H1 (cell line): ENCODE results near the gene LDLRAP1. TPM values are rescaled to one million over a fixed set of nuclear protein-coding genes. Genes with fewer than 3 reads are reported as not detected.

ENCODE experiments used
- CTCF ChIA-PET: fragments of 300-600 bp; sonication (Branson Sonifier 250); formaldehyde crosslinking; loops from one replicate; lab custom pipeline; 2021; ENCODE audit not compliant: partially characterized antibody; lab: Charles Lee
- POLR2A ChIA-PET: fragments of 300-600 bp; sonication (Branson Sonifier 250); formaldehyde crosslinking; loops from one replicate; lab custom pipeline; 2021; ENCODE audit warnings: inconsistent platforms; ENCODE audit not compliant: partially characterized antibody; lab: Charles Lee
- DNase-seq, 2 experiments: peaks; one replicate each; pipeline versions ENCODE4 v3.0.0 to v3.0.0-alpha.2; 2010 to 2022; ENCODE audit warnings: low spot score in 2 of 2, low read depth in 1 of 2, mixed read lengths in 1 of 2
- FAIRE-seq: peaks from 2 replicates; lab custom pipeline; 2011; peaks lifted over from hg19 to GRCh38; lab: Jason Lieb, UNC
- H2AFZ ChIP-seq: 2 replicates; pipeline ENCODE4 v1.8.1; 2012; ENCODE audit warnings: low read length, inconsistent platforms
- H2AK5ac ChIP-seq: 2 replicates; pipeline ENCODE4 v1.6.1; 2013; ENCODE audit warnings: low read depth, low read length
- H2BK120ac ChIP-seq: replicated peaks from 2 replicates; pipeline ENCODE3; 2013; ENCODE audit warnings: low read depth, low read length, inconsistent platforms
- H2BK12ac ChIP-seq: 2 replicates; pipeline ENCODE4 v1.6.1; 2013; ENCODE audit warnings: low read depth, low read length
- H2BK15ac ChIP-seq: 2 replicates; pipeline ENCODE4 v1.6.1; 2013; ENCODE audit warnings: low read length
- H2BK20ac ChIP-seq: 2 replicates; pipeline ENCODE4 v1.6.1; 2013; ENCODE audit warnings: low read length
- H2BK5ac ChIP-seq: 2 replicates; pipeline ENCODE4 v1.6.1; 2013; ENCODE audit warnings: low read depth, low read length
- H3K14ac ChIP-seq: 2 replicates; pipeline ENCODE4 v1.6.1; 2013; ENCODE audit warnings: inconsistent platforms; ENCODE audit not compliant: insufficient read length
- H3K18ac ChIP-seq: 2 replicates; pipeline ENCODE4 v1.6.1; 2013; ENCODE audit warnings: low read length; ENCODE audit errors: extremely low read depth
- H3K23ac ChIP-seq: 2 replicates; pipeline ENCODE4 v1.6.1; 2013; ENCODE audit warnings: inconsistent platforms; ENCODE audit not compliant: insufficient read length
- H3K23me2 ChIP-seq: 2 replicates; pipeline ENCODE4 v1.6.1; 2013; ENCODE audit warnings: low read depth, low read length
- H3K27ac ChIP-seq: 2 replicates; pipeline ENCODE4 v1.6.1; 2011; ENCODE audit warnings: low read depth, low read length, inconsistent platforms
- H3K27me3 ChIP-seq, 4 experiments: replicated peaks in 1 of 4; 1 replicate in 1 of 4; 2 replicates in 3 of 4; pipeline versions ENCODE4 v1.6.1 to v1.8.1; 2011 to 2013; ENCODE audit warnings: low read length in 3 of 4, mild to moderate bottlenecking in 3 of 4, inconsistent platforms in 2 of 4, mixed read lengths in 2 of 4, moderate library complexity in 1 of 4; ENCODE audit not compliant: control insufficient read depth in 3 of 4, insufficient read depth in 3 of 4; ENCODE audit errors: extremely low read depth in 1 of 4
- H3K36me3 ChIP-seq, 4 experiments: 2 replicates each; pipeline versions ENCODE4 v1.6.1 to v1.8.1; 2011 to 2013; ENCODE audit warnings: mild to moderate bottlenecking in 4 of 4, low read length in 3 of 4, moderate library complexity in 2 of 4, control low read depth in 1 of 4, inconsistent platforms in 1 of 4; ENCODE audit not compliant: insufficient read depth in 4 of 4, control insufficient read depth in 2 of 4
- H3K4ac ChIP-seq: replicated peaks from 2 replicates; pipeline ENCODE3; 2013; ENCODE audit warnings: low read length, low read depth, mixed read lengths, inconsistent platforms; ENCODE audit not compliant: insufficient read length
- H3K4me1 ChIP-seq, 4 experiments: replicated peaks in 1 of 4; 1 replicate in 1 of 4; 2 replicates in 3 of 4; pipeline versions ENCODE4 v1.6.1 to v1.8.1; 2011 to 2013; ENCODE audit warnings: low read length in 3 of 4, inconsistent platforms in 2 of 4, mixed read lengths in 1 of 4; ENCODE audit not compliant: insufficient read depth in 4 of 4, control insufficient read depth in 3 of 4
- H3K4me2 ChIP-seq, 2 experiments: 2 replicates each; pipeline versions ENCODE4 v1.6.1 to v1.8.1; 2011 to 2013; ENCODE audit warnings: low read depth in 2 of 2, low read length in 2 of 2, control low read depth in 1 of 2, inconsistent platforms in 1 of 2, mild to moderate bottlenecking in 1 of 2; ENCODE audit not compliant: insufficient read depth in 1 of 2
- H3K4me3 ChIP-seq, 4 experiments: fragments of 200-600, 300-600 bp in 1 of 4; sonication (generic), shearing (Covaris generic), sonication (Bioruptor Twin) in 1 of 4; 2 replicates each; pipeline versions ENCODE4 v1.5.1 to v1.8.1; 2011 to 2016; ENCODE audit warnings: low read length in 4 of 4, low read depth in 3 of 4, control low read depth in 2 of 4, inconsistent platforms in 2 of 4, mild to moderate bottlenecking in 2 of 4, mixed read lengths in 1 of 4, moderate library complexity in 1 of 4; ENCODE audit not compliant: insufficient read depth in 2 of 4; ENCODE audit errors: extremely low read depth in 1 of 4
- H3K56ac ChIP-seq: replicated peaks from 2 replicates; pipeline ENCODE3; 2013; ENCODE audit warnings: low read depth, mild to moderate bottlenecking, mixed read lengths, low read length, inconsistent platforms; ENCODE audit not compliant: insufficient read length
- H3K79me1 ChIP-seq: 2 replicates; pipeline ENCODE4 v1.6.1; 2013; ENCODE audit warnings: low read depth, low read length, control low read depth
- H3K79me2 ChIP-seq, 2 experiments: 2 replicates each; pipeline versions ENCODE4 v1.6.1 to v1.8.1; 2012 to 2013; ENCODE audit warnings: low read length in 2 of 2, mild to moderate bottlenecking in 2 of 2, inconsistent platforms in 1 of 2; ENCODE audit not compliant: insufficient read depth in 2 of 2, control insufficient read depth in 1 of 2
- H3K9ac ChIP-seq, 4 experiments: replicated peaks in 1 of 4; 1 replicate in 1 of 4; 2 replicates in 3 of 4; pipeline versions ENCODE4 v1.6.1 to v1.8.1; 2011 to 2013; ENCODE audit warnings: low read depth in 3 of 4, low read length in 3 of 4, control low read depth in 2 of 4, mild to moderate bottlenecking in 2 of 4, moderate library complexity in 2 of 4, inconsistent platforms in 1 of 4; ENCODE audit errors: extremely low read depth in 1 of 4
- H3K9me3 ChIP-seq, 2 experiments: 2 replicates each; pipeline versions ENCODE4 v1.6.1 to v1.8.1; 2012 to 2013; ENCODE audit warnings: mild to moderate bottlenecking in 2 of 2, moderate library complexity in 2 of 2, control low read depth in 1 of 2, inconsistent platforms in 1 of 2, low read depth in 1 of 2, low read length in 1 of 2, mixed read lengths in 1 of 2; ENCODE audit not compliant: insufficient read depth in 2 of 2
- H4K20me1 ChIP-seq, 2 experiments: replicated peaks in 1 of 2; 2 replicates each; pipeline versions ENCODE3 to v1.8.1; 2011 to 2013; ENCODE audit warnings: inconsistent platforms in 2 of 2, low read length in 2 of 2, mild to moderate bottlenecking in 1 of 2; ENCODE audit not compliant: insufficient read depth in 2 of 2, control insufficient read depth in 1 of 2
- H4K5ac ChIP-seq: 2 replicates; pipeline ENCODE4 v1.6.1; 2013; ENCODE audit warnings: low read length, low read depth, mixed read lengths, inconsistent platforms; ENCODE audit not compliant: insufficient read length
- H4K8ac ChIP-seq: 2 replicates; pipeline ENCODE4 v1.8.0; 2013; ENCODE audit warnings: mild to moderate bottlenecking, moderate library complexity, low read length, inconsistent platforms; ENCODE audit not compliant: insufficient read depth; ENCODE audit errors: extremely low read depth
- H4K91ac ChIP-seq: replicated peaks from 2 replicates; pipeline ENCODE3; 2013; ENCODE audit warnings: low read length, mixed read lengths, inconsistent platforms; ENCODE audit not compliant: insufficient read length
- BACH1 ChIP-seq: IDR thresholded peaks from 2 replicates; pipeline ENCODE4 v1.6.1; 2012; ENCODE audit warnings: low read length, improper control_type of control experiment
- BRCA1 ChIP-seq: IDR thresholded peaks from 2 replicates; pipeline ENCODE4 v1.6.1; 2012; ENCODE audit warnings: low read depth, low read length, improper control_type of control experiment
- CBX5 ChIP-seq: fragments of 300-800, 300-1000 bp; sonication (generic); IDR thresholded peaks from 2 replicates; pipeline ENCODE4 v1.7.1; 2016; ENCODE audit warnings: antibody characterized with exemption, low read length, low read depth
- CEBPB ChIP-seq: IDR thresholded peaks from 2 replicates; pipeline ENCODE4 v1.6.1; 2012; ENCODE audit warnings: low read depth, low read length
- HDAC2 ChIP-seq, 2 experiments: fragments of 300-600 bp in 1 of 2; sonication (generic) in 1 of 2; IDR thresholded peaks; 2 replicates each; pipeline ENCODE4 v1.6.1; 2011 to 2012; ENCODE audit warnings: low read depth in 2 of 2, low read length in 2 of 2, mild to moderate bottlenecking in 2 of 2, moderate library complexity in 2 of 2, borderline replicate concordance in 1 of 2, inconsistent platforms in 1 of 2
- HDAC6 ChIP-seq: IDR thresholded peaks from one replicate; pipeline ENCODE4 v1.7.1; 2012; ENCODE audit warnings: low read depth, mild to moderate bottlenecking, inconsistent platforms, low read length, moderate library complexity
- RFX5 ChIP-seq: IDR thresholded peaks from 2 replicates; pipeline ENCODE4 v1.6.1; 2011; ENCODE audit warnings: low read depth, low read length, improper control_type of control experiment, borderline replicate concordance
- WGBS, 2 experiments: shearing (Covaris generic) in 1 of 2; methylation state at CpG; one replicate each; pipeline versions ENCODE4 v1.1.6 to v1.1.7; 2013 to 2015; ENCODE audit warnings: low lambda C conversion rate in 2 of 2, mixed read lengths in 2 of 2, inconsistent platforms in 1 of 2, low coverage in 1 of 2, missing lambda C conversion rate in 1 of 2; ENCODE audit not compliant: insufficient replicate concordance in 2 of 2, insufficient coverage in 1 of 2, insufficient read length in 1 of 2; ENCODE audit errors: extremely low coverage in 1 of 2, missing lambda C conversion rate in 1 of 2; 5-methylcytosine and 5-hydroxymethylcytosine counted together
- polyA plus RNA-seq, 7 experiments: library from polyadenylated mRNA; depleted of rRNA in 3 of 7; stranded (reverse) in 5 of 7; unstranded in 2 of 7; fragments of >200 nt in 5 of 7; fragments of 200-250 nt in 2 of 7; gene quantifications; 1 replicate in 5 of 7; 2 replicates in 1 of 7; 4 replicates in 1 of 7; pipeline versions ENCODE4 v1.2.1 to v1.2.3, GENCODE V29; 2011 to 2013; ENCODE audit warnings: missing spikeins in 2 of 7, mixed read lengths in 2 of 7
- total RNA-seq: library from RNA; stranded (reverse); fragmentation: NEBNext Ultra II Directional; extraction: Animal tissue kit (Norgen Biotek cat#: 25700); gene quantifications from 2 replicates; pipeline ENCODE4 v1.2.1, GENCODE V29; 2021

LDLRAP1 gene
- total and polyA plus RNA-seq, 2 of the 8 experiments (the other 6 are each of a cell fraction or from before 2014, with no cell fraction given), result 12.8 to 13.2 TPM

- H2BK120ac ChIP-seq, result no peak overlapping the region
- POLR2A ChIA-PET, result interaction anchor here (0.8 to 2.0 kb wide), 5 partner anchors 9 to 227 kb away, joined by 3 to 6 read pairs (median 4); partner anchors contain the start of gene LDLRAP1
- H3K79me2 ChIP-seq, result no peaks in the 10 kb centered on the region
- no peaks in the 10 kb centered on the region for H3K27me3 ChIP-seq
- no peaks in the 10 kb centered on the region for H3K79me1 ChIP-seq
- no peak overlapping the region for H3K27ac ChIP-seq
- no peak overlapping the region; the same call in 1 of the 2 replicates for H2BK15ac ChIP-seq
- H4K8ac ChIP-seq, result peak overlapping the region; percentile 53
- no peak for FAIRE-seq
- no peak overlapping the region for H3K14ac ChIP-seq
- TF ChIP-seq BACH1, result no peak
- no peak for TF ChIP-seq HDAC2 (IDR thresholded peaks at IDR 0.05; ENCODE audit: borderline replicate concordance in 1 of 2, low read depth in 2 of 2, low read length in 2 of 2)
- TF ChIP-seq HDAC6, result no peak
- TF ChIP-seq BRCA1, result no peak
- TF ChIP-seq CEBPB, result no peak
- TF ChIP-seq CBX5, result no peak
- TF ChIP-seq RFX5, result no peak
- TF ChIP-seq, all 59 proteins: peak for 0
- no peak overlapping the region for H3K4me3 ChIP-seq
- no peaks in the 10 kb centered on the region for H3K23me2 ChIP-seq
- H4K20me1 ChIP-seq, result peaks cover 0 to 2% of the 10 kb centered on the region in 2 experiments
- no peak overlapping the region; the same call in 1 of the 2 replicates for H3K18ac ChIP-seq
- H2BK5ac ChIP-seq, result 0 out of 2 replicates have a peak overlapping the region, but pooled peaks have one; percentile 62
- H2AK5ac ChIP-seq, result 0 out of 2 replicates have a peak overlapping the region, but pooled peaks have one; percentile 33
- no peaks in the 10 kb centered on the region for H3K36me3 ChIP-seq
- no peak overlapping the region for H3K9ac ChIP-seq
- H4K5ac ChIP-seq, result no peak overlapping the region
- H3K4ac ChIP-seq, result no peak overlapping the region
- CTCF ChIA-PET, result interaction anchor here (0.5 to 5.5 kb wide), 29 partner anchors 7 to 239 kb away, joined by 3 to 92 read pairs (median 8); partner anchors contain the start of genes LDLRAP1 and SELENON
- no peak overlapping the region for H2AFZ ChIP-seq
- no peak overlapping the region for H3K23ac ChIP-seq
- H2BK12ac ChIP-seq, result peak overlapping the region; percentile 70; the same call in 1 of the 2 replicates
- H4K91ac ChIP-seq, result no peak overlapping the region
- no peaks in the 10 kb centered on the region for H3K9me3 ChIP-seq
- 93% methylated on average over 6 of the region's 6 CpGs; no CpG with 5 or more reads in 1 of the 2 experiments for WGBS, 2 experiments
- H3K4me2 ChIP-seq, result no peak overlapping the region
- H3K4me1 ChIP-seq, result peaks cover 0 to 37% (median 19%) of the 10 kb centered on the region in 4 experiments; a peak in 6 of 7 replicates
- DNase-seq, result no peak
- no peak overlapping the region for H3K56ac ChIP-seq
- no peak overlapping the region for H2BK20ac ChIP-seq
These were observed 28.1 kb downstream of the LDLRAP1 start for GRCh38 chr1:25571522-25571970.
